Measurements from ENCODE around the gene B2M. TPM values are rescaled to one million over a fixed set of nuclear protein-coding genes. Genes with fewer than 3 reads are reported as not detected.

The B2M gene
- total and polyA plus RNA-seq, 4 donors, result 1,933 to 11,026 (median 3,433) TPM

DNA sequence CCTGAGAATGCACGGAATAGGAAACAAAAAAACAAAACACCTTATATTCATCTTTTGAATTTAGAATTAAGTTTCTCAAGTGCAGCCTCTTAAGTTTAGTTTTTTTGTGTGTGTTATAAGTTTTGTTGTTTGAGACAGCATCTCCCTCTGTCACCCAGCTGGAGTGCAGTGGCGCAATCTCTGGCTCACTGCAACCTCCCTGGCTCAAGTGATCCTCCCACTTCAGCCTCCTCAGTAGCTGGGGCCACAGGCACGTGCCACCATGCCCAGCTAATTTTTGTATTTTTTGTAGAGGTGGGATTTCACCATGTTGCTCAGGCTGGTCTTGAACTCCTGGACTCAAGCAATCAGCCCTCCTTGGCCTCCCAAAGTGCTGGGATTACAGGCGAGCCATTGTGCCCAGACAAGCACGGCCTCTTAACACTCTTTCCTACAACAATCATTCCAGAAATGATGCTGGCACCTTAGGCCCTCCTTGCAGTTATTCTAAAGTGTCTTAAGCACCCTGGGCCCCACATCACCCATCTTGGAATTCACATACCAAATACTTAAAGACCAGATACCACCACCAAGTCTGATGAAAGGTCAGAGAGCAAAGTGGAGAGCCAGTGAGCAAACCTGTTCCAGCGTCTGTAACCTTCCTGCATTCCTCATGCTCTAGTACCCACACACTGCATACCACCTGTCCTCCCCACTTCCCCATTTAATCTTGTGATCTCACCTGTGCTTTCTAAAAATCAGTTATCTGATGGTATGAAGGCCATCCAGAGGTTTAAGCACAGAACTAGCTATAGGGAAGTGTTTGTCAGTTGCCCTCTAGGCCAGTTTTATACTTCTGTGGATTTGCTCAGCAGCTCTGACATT is 41.0 kb upstream of the B2M start:
- Histone ChIP-seq H3K36me3 (ENCODE audit: control insufficient read depth in 4 of 4, insufficient read depth in 4 of 4, low read length in 4 of 4) (no peaks in the 10 kb centered on the region), H3K9me3 (ENCODE audit: control insufficient read depth in 4 of 4, insufficient read depth in 3 of 4, low read length in 3 of 4) (no peaks in the 10 kb centered on the region), H3K4me1 (ENCODE audit: control insufficient read depth in 5 of 5, insufficient read depth in 5 of 5, low read length in 5 of 5) (no peaks in the 10 kb centered on the region), H3K27ac (ENCODE audit: low read depth in 1 of 2, low read length in 1 of 2) (peak overlapping the region in 1 of 2 donors; percentile 11), H3K4me3 (no peak overlapping the region), H3K9ac (ENCODE audit: insufficient read depth in 1 of 2, low read length in 2 of 2) (no peak overlapping the region), H3K27me3 (ENCODE audit: control insufficient read depth in 3 of 3, insufficient read depth in 3 of 3, low read length in 2 of 3) (no peaks in the 10 kb centered on the region)
- 79 to 85% methylated on average over 6 of the region's 6 CpGs for WGBS, 2 donors
- no peak for ATAC-seq (ENCODE audit: insufficient read depth, low FRiP score)
- peak; percentile 19 to 39 (median 24) for DNase-seq
- TF ChIP-seq, protein P1, sequence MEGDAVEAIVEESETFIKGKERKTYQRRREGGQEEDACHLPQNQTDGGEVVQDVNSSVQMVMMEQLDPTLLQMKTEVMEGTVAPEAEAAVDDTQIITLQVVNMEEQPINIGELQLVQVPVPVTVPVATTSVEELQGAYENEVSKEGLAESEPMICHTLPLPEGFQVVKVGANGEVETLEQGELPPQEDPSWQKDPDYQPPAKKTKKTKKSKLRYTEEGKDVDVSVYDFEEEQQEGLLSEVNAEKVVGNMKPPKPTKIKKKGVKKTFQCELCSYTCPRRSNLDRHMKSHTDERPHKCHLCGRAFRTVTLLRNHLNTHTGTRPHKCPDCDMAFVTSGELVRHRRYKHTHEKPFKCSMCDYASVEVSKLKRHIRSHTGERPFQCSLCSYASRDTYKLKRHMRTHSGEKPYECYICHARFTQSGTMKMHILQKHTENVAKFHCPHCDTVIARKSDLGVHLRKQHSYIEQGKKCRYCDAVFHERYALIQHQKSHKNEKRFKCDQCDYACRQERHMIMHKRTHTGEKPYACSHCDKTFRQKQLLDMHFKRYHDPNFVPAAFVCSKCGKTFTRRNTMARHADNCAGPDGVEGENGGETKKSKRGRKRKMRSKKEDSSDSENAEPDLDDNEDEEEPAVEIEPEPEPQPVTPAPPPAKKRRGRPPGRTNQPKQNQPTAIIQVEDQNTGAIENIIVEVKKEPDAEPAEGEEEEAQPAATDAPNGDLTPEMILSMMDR (IDR thresholded peaks at IDR 0.05; ENCODE audit: control extremely low read depth, extremely low read depth), result no peak

DNA sequence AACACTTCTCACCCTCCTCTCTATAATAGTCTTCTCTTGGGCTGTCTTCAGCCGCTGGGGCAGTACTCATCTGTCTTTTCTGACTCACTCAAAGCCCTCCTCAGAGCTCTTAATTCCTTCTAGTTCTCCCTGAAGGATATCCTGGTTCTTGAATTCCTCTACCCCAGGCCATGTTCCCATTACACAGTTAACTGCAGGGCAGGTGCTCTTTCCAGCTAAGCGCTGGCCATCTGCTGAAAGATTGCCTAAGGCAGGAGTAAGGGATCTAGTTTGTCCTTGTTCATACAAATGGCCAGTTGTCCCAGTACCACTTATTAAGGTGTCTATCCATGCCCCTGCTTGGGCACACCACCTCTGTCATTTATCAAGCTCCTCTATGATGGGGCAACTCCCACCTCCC is 37.7 kb upstream of the B2M start:
- Histone ChIP-seq H3K27ac (ENCODE audit: low read depth in 1 of 2, low read length in 1 of 2) (no peak overlapping the region), H3K36me3 (ENCODE audit: control insufficient read depth in 4 of 4, insufficient read depth in 4 of 4, low read length in 4 of 4) (no peaks in the 10 kb centered on the region), H3K9ac (ENCODE audit: insufficient read depth in 1 of 2, low read length in 2 of 2) (no peak overlapping the region), H3K9me3 (ENCODE audit: control insufficient read depth in 4 of 4, insufficient read depth in 3 of 4, low read length in 3 of 4) (no peaks in the 10 kb centered on the region), H3K4me1 (ENCODE audit: control insufficient read depth in 5 of 5, insufficient read depth in 5 of 5, low read length in 5 of 5) (no peaks in the 10 kb centered on the region), H3K27me3 (ENCODE audit: control insufficient read depth in 3 of 3, insufficient read depth in 3 of 3, low read length in 2 of 3) (no peaks in the 10 kb centered on the region), H3K4me3 (no peak overlapping the region)
- TF ChIP-seq, protein P1 (IDR thresholded peaks at IDR 0.05; ENCODE audit: control extremely low read depth, extremely low read depth), result no peak
- no peak for DNase-seq
- WGBS, 2 donors, result 94 to 97% methylated on average over 2 of the region's 2 CpGs
- no peak for ATAC-seq (ENCODE audit: insufficient read depth, low FRiP score)

DNA sequence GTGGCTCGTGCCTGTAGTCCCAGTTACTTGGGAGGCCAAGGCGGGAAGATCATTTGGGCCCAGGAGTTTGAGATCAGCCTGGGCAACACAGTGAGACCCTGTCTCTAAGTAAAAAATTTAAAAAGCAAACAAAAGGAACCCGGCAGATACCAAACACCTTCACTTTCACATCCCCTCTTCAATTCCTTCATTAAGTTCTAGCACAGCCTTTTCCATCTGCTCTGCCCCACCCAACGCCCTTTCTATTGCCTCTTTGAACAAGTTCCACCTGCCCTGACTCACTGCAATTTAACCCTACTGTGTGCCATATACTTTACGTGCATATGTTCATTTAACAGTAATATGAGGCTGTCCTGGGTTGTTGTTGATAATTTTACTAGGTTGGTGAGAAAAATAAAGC is 35.4 kb upstream of the B2M start:
- no peak overlapping the region for H3K9ac ChIP-seq (ENCODE audit: insufficient read depth in 1 of 2, low read length in 2 of 2)
- ATAC-seq (ENCODE audit: insufficient read depth, low FRiP score) (no peak), DNase-seq (no peak)
- TF ChIP-seq, protein P1 (IDR thresholded peaks at IDR 0.05; ENCODE audit: control extremely low read depth, extremely low read depth), result no peak
- H3K27me3 ChIP-seq (ENCODE audit: control insufficient read depth in 3 of 3, insufficient read depth in 3 of 3, low read length in 2 of 3), result no peaks in the 10 kb centered on the region
- WGBS, 2 donors, result 84 to 88% methylated on average over 5 of the region's 5 CpGs
- H3K36me3 ChIP-seq (ENCODE audit: control insufficient read depth in 4 of 4, insufficient read depth in 4 of 4, low read length in 4 of 4), result no peaks in the 10 kb centered on the region
- H3K9me3 ChIP-seq (ENCODE audit: control insufficient read depth in 4 of 4, insufficient read depth in 3 of 4, low read length in 3 of 4), result no peaks in the 10 kb centered on the region
- no peaks in the 10 kb centered on the region for H3K4me1 ChIP-seq (ENCODE audit: control insufficient read depth in 5 of 5, insufficient read depth in 5 of 5, low read length in 5 of 5)
- H3K27ac ChIP-seq (ENCODE audit: low read depth in 1 of 2, low read length in 1 of 2), result no peak overlapping the region
- no peak overlapping the region for H3K4me3 ChIP-seq

Data from lung (tissue), 12 donors.